ENCODE measurements around the gene MOCOS.
"Not testable (repeated sequence)": the region's sequence is repeated elsewhere in the genome, so short reads cannot be mapped to it uniquely, and the experiment has no call there.

Gene MOCOS

DNA sequence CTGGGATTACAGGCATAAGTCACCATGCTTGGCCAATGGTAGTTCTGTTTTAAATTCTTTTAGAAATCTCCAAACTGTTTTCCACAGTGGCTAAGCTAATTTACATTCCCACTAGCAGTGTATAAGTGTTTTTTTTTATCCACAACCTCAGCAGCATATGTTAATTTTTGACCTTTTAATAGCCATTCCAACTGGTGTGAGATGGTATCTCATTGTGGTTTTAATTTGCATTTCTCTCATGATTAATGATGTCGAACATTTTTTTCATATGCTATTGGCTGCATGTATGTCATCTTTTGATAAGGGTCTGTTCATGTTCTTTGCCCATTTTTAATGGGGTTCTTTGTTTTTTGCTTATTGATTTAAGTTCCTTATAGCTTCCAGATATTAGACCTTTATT lies 20.0 kb downstream of the MOCOS start:
- TF ChIP-seq, protein P1, sequence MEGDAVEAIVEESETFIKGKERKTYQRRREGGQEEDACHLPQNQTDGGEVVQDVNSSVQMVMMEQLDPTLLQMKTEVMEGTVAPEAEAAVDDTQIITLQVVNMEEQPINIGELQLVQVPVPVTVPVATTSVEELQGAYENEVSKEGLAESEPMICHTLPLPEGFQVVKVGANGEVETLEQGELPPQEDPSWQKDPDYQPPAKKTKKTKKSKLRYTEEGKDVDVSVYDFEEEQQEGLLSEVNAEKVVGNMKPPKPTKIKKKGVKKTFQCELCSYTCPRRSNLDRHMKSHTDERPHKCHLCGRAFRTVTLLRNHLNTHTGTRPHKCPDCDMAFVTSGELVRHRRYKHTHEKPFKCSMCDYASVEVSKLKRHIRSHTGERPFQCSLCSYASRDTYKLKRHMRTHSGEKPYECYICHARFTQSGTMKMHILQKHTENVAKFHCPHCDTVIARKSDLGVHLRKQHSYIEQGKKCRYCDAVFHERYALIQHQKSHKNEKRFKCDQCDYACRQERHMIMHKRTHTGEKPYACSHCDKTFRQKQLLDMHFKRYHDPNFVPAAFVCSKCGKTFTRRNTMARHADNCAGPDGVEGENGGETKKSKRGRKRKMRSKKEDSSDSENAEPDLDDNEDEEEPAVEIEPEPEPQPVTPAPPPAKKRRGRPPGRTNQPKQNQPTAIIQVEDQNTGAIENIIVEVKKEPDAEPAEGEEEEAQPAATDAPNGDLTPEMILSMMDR (IDR thresholded peaks at IDR 0.05; ENCODE audit: control insufficient read depth, extremely low read depth, insufficient read depth), result no peak
- DNase-seq (ENCODE audit: low read depth), result no peak
- no peak overlapping the region for H3K4me3 ChIP-seq (ENCODE audit: low read depth, low read length)

DNA sequence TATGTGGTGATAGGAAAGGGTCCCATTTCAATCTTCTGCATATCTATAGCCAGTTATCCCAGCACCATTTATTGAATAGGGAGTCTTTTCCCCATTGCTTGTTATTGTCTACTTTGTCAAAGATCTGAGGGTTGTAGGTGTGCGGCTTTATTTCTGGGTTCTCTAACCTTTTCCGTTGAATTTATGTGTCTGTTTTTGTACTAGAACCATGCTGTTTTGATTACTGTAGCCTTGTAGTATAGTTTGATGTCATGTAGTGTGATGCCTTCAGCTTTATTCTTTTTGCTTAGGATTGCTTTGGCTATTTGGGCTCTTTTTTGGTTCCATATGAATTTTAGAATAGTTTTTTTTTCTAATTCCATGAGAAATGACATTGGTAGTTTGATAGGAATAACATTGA lies 20.7 kb downstream of the MOCOS start:
- DNase-seq (ENCODE audit: low read depth); H3K4me3 ChIP-seq (ENCODE audit: low read depth, low read length): not testable (repeated sequence)

GRCh38 chr18:36211612-36212065 lies 24.3 kb downstream of the MOCOS start:
- H3K4me3 ChIP-seq (ENCODE audit: low read depth, low read length), result no peak overlapping the region
- TF ChIP-seq, protein P1 (IDR thresholded peaks at IDR 0.05; ENCODE audit: control insufficient read depth, extremely low read depth, insufficient read depth), result no peak
- no peak for DNase-seq (ENCODE audit: low read depth)

DNA sequence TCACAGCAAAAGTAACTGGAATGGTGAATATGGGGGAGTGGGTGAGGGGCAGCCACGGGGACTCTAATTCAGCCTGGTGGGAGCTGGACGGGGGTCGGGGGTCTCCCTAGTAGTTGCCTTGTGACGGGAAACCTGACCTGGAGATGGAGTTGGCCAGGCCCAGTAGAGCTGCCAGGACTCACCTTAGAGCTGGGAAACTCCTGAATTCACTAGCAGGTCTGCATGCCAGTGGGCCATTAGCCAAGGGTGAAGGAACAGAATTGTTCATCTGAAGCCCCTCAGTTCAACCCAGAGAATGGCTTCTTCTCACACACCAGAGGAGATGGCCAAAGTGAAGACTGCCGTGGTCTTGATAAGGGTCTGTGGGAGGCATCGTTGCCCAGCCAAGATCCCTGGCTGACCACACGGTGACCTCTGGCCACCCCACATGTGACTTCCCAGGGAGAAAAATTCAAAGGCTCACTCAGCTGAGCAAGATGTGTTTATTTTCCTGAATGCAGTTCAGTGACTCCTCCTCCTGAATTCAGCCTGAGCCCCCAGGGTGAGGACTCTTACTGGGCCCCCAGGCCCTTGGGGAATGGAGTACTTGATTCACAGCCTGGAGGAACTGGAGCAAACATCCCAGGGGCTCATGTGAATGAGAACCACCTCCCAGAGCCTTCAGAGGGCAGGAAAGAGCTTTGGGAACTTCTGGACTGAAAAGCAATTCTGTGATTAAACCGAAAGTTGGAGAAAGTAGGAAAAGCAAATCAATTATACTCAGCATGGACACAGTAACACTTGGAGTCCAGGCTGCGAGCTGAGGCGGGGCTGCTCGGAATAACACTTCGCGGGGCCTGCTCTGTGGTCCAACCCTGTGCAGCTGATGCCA lies 25.2 kb downstream of the MOCOS start:
- H3K4me3 ChIP-seq (ENCODE audit: low read depth, low read length), result no peak overlapping the region
- TF ChIP-seq, protein P1 (IDR thresholded peaks at IDR 0.05; ENCODE audit: control insufficient read depth, extremely low read depth, insufficient read depth), result no peak
- DNase-seq (ENCODE audit: low read depth), result no peak

DNA sequence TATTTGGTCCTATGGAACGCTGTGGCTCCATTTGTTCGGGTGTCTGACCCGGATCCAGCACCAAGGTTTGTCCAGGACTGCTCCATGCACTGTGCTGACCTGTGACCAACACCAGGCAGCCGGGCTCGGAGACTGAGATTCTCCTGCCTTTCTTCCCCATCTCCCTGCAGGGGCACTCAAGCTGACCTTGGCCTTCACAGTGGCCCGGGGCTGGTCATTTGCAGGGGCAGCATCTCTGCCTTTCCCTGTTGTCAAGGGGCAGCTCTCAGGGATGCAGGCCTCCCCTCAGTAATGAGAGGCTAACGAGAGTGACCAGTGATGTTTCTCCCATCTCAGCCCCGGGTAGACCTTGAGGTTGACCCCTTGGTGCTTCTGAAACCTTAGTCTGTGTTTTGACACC lies 27.5 kb downstream of the MOCOS start:
- DNase-seq (ENCODE audit: low read depth), result no peak
- no peak overlapping the region for H3K4me3 ChIP-seq (ENCODE audit: low read depth, low read length)
- TF ChIP-seq, protein P1 (IDR thresholded peaks at IDR 0.05; ENCODE audit: control insufficient read depth, extremely low read depth, insufficient read depth), result no peak

DNA sequence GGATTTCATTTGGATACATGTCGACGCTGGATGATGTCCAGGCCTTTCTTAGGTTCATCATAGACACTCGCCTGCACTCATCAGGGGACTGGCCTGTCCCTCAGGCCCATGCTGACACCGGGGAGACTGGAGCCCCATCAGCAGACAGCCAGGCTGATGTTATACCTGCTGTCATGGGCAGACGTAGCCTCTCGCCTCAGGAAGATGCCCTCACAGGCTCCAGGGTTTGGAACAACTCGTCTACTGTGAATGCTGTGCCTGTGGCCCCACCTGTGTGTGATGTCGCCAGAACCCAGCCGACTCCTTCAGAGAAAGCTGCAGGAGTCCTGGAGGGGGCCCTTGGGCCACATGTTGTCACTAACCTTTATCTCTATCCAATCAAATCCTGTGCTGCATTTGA lies 28.3 kb downstream of the MOCOS start:
- TF ChIP-seq, protein P1 (IDR thresholded peaks at IDR 0.05; ENCODE audit: control insufficient read depth, extremely low read depth, insufficient read depth), result no peak
- no peak overlapping the region for H3K4me3 ChIP-seq (ENCODE audit: low read depth, low read length)

GRCh38 chr18:36217348-36217747 lies 30.1 kb downstream of the MOCOS start:
- H3K4me3 ChIP-seq (ENCODE audit: low read depth, low read length), result no peak overlapping the region
- TF ChIP-seq, protein P1 (IDR thresholded peaks at IDR 0.05; ENCODE audit: control insufficient read depth, extremely low read depth, insufficient read depth), result no peak
- no peak for DNase-seq (ENCODE audit: low read depth)

More for the DNA sequence above, 28.3 kb downstream of the MOCOS start:
- no peak for DNase-seq (ENCODE audit: low read depth)

Data from LNCaP clone FGC (cell line).